GM12892 (cell line): ENCODE measurements around the gene TCF4.

Experiments
- POLR2A ChIP-seq: IDR thresholded peaks from 2 replicates; pipeline ENCODE4 v1.6.1; 2011; ENCODE audit warnings: low read depth, low read length, control low read depth
- POLR2AphosphoS5 ChIP-seq: IDR thresholded peaks from 2 replicates; pipeline ENCODE4 v1.6.1; 2011; ENCODE audit warnings: low read depth, low read length, control low read depth
- TAF1 ChIP-seq: IDR thresholded peaks from 2 replicates; pipeline ENCODE4 v1.6.1; 2011; ENCODE audit warnings: low read depth, mild to moderate bottlenecking, control low read depth, low read length, borderline replicate concordance

GRCh38 chr18:55237660-55238059, 350.3 kb downstream of the TCF4 start:
- no peak for TF ChIP-seq POLR2A
- no peak for TF ChIP-seq POLR2AphosphoS5
- TF ChIP-seq TAF1 = no peak
